Tibial artery (tissue), 4 donors: ENCODE measurements around the gene SBDS.
"Not testable (repeated sequence)": the region's sequence is repeated elsewhere in the genome, so short reads cannot be mapped to it uniquely, and the experiment has no call there.

Source experiments
- DNase-seq, 2 donors: peaks; one replicate each; pipeline ENCODE4 v3.0.0-alpha.2; 2019
- H3K27ac ChIP-seq, 2 donors: fragments of 200-600 bp; sonication (generic) in 1 of 2; 1 replicate in 1 of 2; 2 replicates in 1 of 2; pipeline ENCODE4 v1.5.1; 2018 to 2019; ENCODE audit warnings: mild to moderate bottlenecking in 1 of 2
- H3K27me3 ChIP-seq, 2 donors: fragments of 200-600 bp; sonication (generic) in 1 of 2; one replicate each; pipeline versions ENCODE4 v1.5.1 to v1.6.0; 2016 to 2019
- H3K36me3 ChIP-seq, 3 donors: fragments of 200-600 bp; sonication (generic) in 2 of 3; one replicate each; pipeline ENCODE4 v1.5.1; 2016 to 2019; ENCODE audit warnings: mild to moderate bottlenecking in 2 of 3
- H3K4me1 ChIP-seq, 4 donors: fragments of 200-600 bp; sonication (generic) in 2 of 4; 1 replicate in 3 of 4; 2 replicates in 1 of 4; pipeline ENCODE4 v1.5.1; 2016 to 2019
- H3K4me3 ChIP-seq, 2 donors: fragments of 200-600 bp; sonication (generic) in 1 of 2; 1 replicate in 1 of 2; 2 replicates in 1 of 2; pipeline ENCODE4 v1.5.1; 2018 to 2019; ENCODE audit warnings: mild to moderate bottlenecking in 2 of 2
- H3K9me3 ChIP-seq, 3 donors: fragments of 200-600 bp; sonication (generic) in 1 of 3; one replicate each; pipeline ENCODE4 v1.5.1; 2016 to 2019
- intact Hi-C: fragments of 100-400 bp; cut with DNase I; formaldehyde crosslinking; loops from one replicate; pipeline ENCODE4 v1.15.0; 2023; ENCODE audit warnings: low total_unique reads
- TF ChIP-seq, protein P1 (sequence below), 2 experiments: fragments of 200-600 bp in 1 of 2; fragments of 450-650 bp in 1 of 2; IDR thresholded peaks; one replicate each; pipeline ENCODE4 v1.5.1; 2017 to 2019; ENCODE audit warnings: antibody characterized with exemption in 2 of 2, mild to moderate bottlenecking in 1 of 2, moderate library complexity in 1 of 2

Gene SBDS

DNA sequence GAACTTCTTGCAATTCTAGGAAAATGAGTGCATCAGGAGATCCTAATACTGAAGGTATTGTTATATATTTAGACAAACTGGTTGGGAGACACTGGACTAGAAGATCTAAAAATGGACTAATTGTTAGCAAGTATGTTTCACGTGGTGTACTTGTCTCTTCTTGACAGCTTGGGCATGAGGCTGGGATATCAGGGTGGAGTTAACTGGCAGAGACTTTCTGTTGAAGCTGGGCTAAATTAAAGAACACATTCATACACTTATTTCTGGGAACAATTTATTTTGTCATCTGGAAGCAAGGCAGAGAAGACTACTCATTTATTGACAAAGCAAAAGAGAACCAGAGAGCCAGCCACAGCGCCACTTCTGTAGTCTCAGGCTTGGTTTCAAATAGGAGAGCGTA lies 27.1 kb upstream of the SBDS start:
- no peak for DNase-seq
- intact Hi-C loops = no loop called here
- H3K36me3 ChIP-seq = peaks cover 44 to 89% (median 51%) of the 10 kb centered on the region in 3 donors
- TF ChIP-seq, protein P1, sequence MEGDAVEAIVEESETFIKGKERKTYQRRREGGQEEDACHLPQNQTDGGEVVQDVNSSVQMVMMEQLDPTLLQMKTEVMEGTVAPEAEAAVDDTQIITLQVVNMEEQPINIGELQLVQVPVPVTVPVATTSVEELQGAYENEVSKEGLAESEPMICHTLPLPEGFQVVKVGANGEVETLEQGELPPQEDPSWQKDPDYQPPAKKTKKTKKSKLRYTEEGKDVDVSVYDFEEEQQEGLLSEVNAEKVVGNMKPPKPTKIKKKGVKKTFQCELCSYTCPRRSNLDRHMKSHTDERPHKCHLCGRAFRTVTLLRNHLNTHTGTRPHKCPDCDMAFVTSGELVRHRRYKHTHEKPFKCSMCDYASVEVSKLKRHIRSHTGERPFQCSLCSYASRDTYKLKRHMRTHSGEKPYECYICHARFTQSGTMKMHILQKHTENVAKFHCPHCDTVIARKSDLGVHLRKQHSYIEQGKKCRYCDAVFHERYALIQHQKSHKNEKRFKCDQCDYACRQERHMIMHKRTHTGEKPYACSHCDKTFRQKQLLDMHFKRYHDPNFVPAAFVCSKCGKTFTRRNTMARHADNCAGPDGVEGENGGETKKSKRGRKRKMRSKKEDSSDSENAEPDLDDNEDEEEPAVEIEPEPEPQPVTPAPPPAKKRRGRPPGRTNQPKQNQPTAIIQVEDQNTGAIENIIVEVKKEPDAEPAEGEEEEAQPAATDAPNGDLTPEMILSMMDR (IDR thresholded peaks at IDR 0.05) = no peak
- H3K9me3 ChIP-seq = no peaks in the 10 kb centered on the region
- H3K27me3 ChIP-seq = no peaks in the 10 kb centered on the region
- H3K4me3 ChIP-seq = no peak overlapping the region
- no peak overlapping the region for H3K27ac ChIP-seq
- H3K4me1 ChIP-seq = no peaks in the 10 kb centered on the region

DNA sequence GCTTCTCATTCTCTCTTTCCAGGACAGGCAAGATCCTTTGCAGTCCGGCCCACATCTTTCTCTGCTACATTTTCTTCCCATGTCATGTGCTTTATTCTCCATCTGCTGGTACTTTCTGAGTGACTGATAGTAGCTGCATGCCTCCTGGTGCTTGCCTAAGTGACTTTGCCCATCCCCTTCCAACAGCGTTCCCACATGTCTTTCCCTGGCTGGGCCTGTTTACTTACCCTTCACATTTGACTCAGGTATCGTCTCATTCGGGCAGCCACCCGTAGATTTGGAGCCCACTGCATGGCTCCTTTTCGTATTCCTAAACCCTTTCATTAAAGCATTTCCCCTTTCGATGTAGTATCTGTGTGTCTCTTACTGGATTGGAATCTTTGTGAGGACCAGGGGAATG lies 25.9 kb upstream of the SBDS start:
- Histone ChIP-seq H3K9me3 (no peaks in the 10 kb centered on the region), H3K27ac (no peak overlapping the region), H3K36me3 (peaks cover 45 to 94% (median 55%) of the 10 kb centered on the region in 3 donors), H3K4me1 (no peaks in the 10 kb centered on the region), H3K4me3 (no peak overlapping the region), H3K27me3 (no peaks in the 10 kb centered on the region)
- intact Hi-C loops = no loop called here
- no peak for DNase-seq
- TF ChIP-seq, protein P1 (IDR thresholded peaks at IDR 0.05) = no peak

DNA sequence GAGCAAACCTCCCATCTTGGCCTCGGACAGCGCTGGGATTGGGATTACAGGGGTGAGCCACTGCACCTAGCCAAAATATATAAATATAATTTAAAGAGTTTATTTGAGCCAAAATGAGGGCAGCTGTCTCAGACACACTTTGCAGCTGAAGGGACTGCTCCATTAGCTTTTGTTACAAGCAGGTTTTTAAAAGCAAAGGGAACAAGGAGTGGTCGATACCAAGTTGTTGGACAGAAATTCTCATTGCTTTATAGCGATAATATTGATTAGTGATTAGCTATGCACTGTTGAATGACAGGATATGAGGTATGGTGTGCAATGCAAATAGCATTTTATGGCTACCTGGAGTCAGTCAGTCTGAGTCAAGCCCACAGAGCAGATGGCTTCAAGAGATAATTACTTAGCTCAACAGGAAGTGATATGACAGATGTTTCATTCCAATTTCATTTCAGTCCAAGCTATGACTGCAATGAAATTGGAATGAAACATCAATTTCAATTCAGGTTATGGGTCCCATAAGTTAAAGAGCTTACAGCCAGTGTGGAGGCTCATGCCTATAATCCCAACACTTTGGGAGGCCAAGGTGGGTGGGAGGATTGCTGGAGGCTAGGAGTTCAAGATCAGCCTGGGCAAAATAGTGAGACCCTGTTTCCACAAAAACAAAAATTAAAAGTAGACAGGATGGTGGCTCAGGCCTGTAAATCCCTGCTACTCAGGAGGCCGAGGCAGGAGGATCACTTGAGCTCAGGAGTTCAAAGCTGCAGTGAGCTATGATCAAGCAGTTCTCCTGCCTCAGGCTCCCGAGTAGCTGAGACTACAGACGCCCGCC lies 24.4 kb upstream of the SBDS start:
- H3K4me3 ChIP-seq = no peak overlapping the region
- no peak overlapping the region for H3K27ac ChIP-seq
- H3K9me3 ChIP-seq = no peaks in the 10 kb centered on the region
- H3K36me3 ChIP-seq = peaks cover 59 to 96% (median 64%) of the 10 kb centered on the region in 3 donors
- no peaks in the 10 kb centered on the region for H3K27me3 ChIP-seq
- intact Hi-C loops = no loop called here
- no peaks in the 10 kb centered on the region for H3K4me1 ChIP-seq
- no peak for DNase-seq
- TF ChIP-seq, protein P1 (IDR thresholded peaks at IDR 0.05) = no peak

DNA sequence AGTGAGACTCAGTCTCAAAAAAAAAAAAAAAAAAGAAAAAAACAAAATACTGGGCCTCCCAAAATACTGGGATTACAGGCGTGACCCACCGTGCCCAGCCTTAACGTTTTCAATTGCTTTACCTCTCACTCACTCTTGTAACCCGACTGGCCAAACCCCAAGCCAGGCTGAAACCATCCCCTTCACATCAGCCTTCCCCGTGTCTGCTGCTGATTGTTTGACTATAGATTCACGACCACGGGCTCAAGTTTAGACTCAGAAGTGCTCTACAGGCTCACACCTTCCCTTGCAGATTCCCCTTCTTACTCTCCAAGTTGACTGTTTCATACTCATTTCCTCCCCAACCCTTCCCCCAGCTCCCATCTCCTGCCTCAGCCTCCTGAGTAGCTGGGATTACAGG lies 23.6 kb upstream of the SBDS start:
- Histone ChIP-seq H3K9me3 (no peaks in the 10 kb centered on the region), H3K4me1 (no peaks in the 10 kb centered on the region), H3K27me3 (no peaks in the 10 kb centered on the region), H3K36me3 (peaks cover 67 to 97% (median 71%) of the 10 kb centered on the region in 3 donors), H3K4me3 (no peak overlapping the region), H3K27ac (no peak overlapping the region)
- DNase-seq = no peak
- intact Hi-C loops = no loop called here
- TF ChIP-seq, protein P1 (IDR thresholded peaks at IDR 0.05) = no peak

DNA sequence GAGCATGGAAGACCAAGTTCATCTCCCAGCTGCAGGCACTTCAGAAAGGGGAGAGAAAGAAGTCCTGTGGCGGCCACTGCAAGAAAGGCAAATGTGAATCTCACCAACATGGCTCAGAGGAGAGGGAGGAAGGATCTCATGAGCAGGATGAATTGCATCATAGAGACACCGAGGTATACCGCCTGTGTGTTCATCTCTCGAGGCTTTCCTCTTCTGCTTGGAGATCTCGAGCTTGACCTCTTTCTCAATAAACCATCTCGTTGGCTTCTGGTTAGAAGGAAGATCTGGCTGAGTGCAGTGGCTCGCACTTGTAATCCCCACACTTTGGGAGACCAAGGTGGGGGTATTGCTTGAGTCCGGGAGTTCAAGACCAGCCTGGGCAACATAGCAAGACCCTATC lies 22.6 kb upstream of the SBDS start:
- H3K9me3 ChIP-seq, intact Hi-C loops, H3K27ac ChIP-seq, DNase-seq, H3K4me1 ChIP-seq, H3K27me3 ChIP-seq, H3K4me3 ChIP-seq: not testable (repeated sequence)
- peaks cover 65 to 96% (median 78%) of the 10 kb centered on the region in 3 donors for H3K36me3 ChIP-seq

DNA sequence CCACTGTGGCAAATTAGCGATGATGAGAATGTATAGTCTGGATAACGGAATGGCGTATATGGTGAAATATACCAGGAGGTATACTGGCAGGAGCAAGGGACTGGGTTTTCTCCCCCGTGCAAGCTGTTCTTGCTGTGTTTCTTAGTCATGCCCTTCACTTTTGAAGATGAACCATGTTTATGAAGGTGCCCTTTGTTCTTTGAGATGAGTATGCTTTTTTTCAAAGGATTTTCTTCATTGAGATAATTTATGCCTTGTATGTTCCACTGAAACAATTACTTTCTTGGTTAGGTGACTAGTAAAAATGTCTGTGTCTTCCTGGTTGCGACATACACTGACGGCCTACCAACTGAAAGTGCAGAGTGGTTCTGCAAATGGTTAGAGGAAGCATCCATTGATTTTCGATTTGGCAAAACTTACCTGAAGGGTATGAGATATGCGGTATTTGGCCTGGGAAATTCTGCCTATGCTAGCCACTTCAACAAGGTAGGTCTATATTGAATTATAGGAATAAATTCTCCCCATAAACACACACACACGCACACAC lies 18.8 kb upstream of the SBDS start:
- DNase-seq, intact Hi-C loops: not testable (repeated sequence)
- peaks cover 73 to 89% (median 76%) of the 10 kb centered on the region in 3 donors for H3K36me3 ChIP-seq

DNA sequence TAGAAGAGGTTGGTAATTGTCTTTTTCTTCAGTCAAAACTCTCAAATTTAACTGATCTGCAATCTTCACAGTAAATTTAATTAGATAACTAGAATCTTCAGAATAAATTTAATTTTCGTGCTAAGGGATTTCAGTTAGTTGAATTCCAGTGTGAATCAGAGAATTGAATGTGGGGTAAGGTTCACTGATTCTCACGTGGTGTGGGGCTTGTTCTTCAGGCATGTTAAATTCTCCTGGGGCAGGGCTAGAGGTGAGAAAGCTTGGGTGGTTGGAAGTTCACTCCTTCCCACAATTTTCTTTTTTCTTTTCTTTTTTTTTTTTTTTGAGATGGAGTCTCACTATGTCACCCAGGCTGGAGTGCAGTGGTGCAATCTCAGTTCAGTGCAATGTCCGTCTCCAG lies 14.3 kb upstream of the SBDS start:
- H3K4me3 ChIP-seq, intact Hi-C loops, H3K4me1 ChIP-seq, H3K9me3 ChIP-seq, H3K27ac ChIP-seq, DNase-seq, H3K27me3 ChIP-seq: not testable (repeated sequence)
- H3K36me3 ChIP-seq = peaks cover 52 to 90% (median 72%) of the 10 kb centered on the region in 3 donors

More for the DNA sequence above, 18.8 kb upstream of the SBDS start:
- H3K4me1 ChIP-seq, H3K27ac ChIP-seq, H3K27me3 ChIP-seq, H3K9me3 ChIP-seq, H3K4me3 ChIP-seq: not testable (repeated sequence)
